GM18951 (cell line): Measurements from ENCODE around the gene OR2T27.
"Not testable (repeated sequence)": the region's sequence is repeated elsewhere in the genome, so short reads cannot be mapped to it uniquely, and the experiment has no call there.

Experiments used
- POLR2A ChIP-seq: IDR thresholded peaks from 4 replicates; pipeline ENCODE4 v1.6.1; 2011; ENCODE audit warnings: mild to moderate bottlenecking; ENCODE audit not compliant: insufficient read length, insufficient read depth; ENCODE audit errors: extremely low read depth
- in situ Hi-C: fragments of 300-500 bp; cut with MboI; formaldehyde crosslinking; loops from one replicate; pipeline ENCODE4 v1.12.0; 2022; ENCODE audit warnings: low sequenced_read_pairs, mixed read lengths, inconsistent platforms; ENCODE audit not compliant: unreplicated experiment

The OR2T27 gene, protein sequence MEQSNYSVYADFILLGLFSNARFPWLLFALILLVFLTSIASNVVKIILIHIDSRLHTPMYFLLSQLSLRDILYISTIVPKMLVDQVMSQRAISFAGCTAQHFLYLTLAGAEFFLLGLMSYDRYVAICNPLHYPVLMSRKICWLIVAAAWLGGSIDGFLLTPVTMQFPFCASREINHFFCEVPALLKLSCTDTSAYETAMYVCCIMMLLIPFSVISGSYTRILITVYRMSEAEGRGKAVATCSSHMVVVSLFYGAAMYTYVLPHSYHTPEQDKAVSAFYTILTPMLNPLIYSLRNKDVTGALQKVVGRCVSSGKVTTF

GRCh38 chr1:248655354-248655753 lies at the start of gene OR2T27:
OR2T27 (minus strand) TSS chr1:248655528; CDS start chr1:248650884, 4,644 bp downstream.
- in situ Hi-C loops: not testable (repeated sequence)

GRCh38 chr1:248704606-248705005 lies 49.3 kb upstream of the OR2T27 start:
- no peak for TF ChIP-seq POLR2A
- in situ Hi-C loops: no loop called here

DNA sequence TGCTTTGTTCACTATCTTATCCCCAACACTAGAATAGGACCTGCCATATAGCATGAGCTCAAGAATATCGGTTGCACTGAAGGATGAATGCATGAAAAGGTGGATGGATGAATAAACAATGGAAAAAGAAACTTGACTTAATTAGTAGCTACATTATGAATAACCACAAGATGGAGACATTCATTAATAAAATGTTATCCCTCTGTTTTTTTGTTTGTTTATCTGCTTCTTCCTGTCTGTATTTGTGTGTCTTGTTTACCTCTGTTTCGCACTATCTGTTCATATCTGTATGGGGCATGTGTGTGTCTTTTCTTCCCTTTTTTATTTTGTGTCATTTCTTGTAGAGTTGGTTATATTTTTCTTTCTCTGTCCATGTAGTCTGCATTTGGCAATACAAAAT lies 48.3 kb upstream of the OR2T27 start:
- no peak for TF ChIP-seq POLR2A
- in situ Hi-C loops: no loop called here

DNA sequence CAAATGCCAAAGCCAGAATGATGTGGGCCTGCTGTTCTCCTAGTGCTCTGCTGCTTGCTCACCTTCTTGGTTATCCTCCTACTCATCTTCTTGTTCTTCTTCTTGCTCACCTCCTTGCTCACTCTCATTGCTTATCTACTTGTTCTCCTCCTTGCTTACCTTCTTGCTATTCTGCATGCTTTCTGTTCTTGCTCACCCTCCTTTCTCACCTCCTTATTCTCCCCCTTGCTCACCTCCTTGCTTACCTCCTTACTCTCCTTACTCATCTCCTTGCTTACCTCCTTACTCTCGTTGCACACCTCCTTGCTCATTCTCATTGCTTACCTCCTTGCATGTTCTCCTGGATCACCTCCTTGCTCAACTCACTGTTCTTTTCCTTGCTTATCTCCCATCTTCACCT lies 47.4 kb upstream of the OR2T27 start, which contains the start of gene OR14I1:
TSS of gene OR14I1 (minus strand) at position 53 of the 400 bp plus-strand sequence.
- TF ChIP-seq POLR2A: no peak
- in situ Hi-C loops: no loop called here

GRCh38 chr1:248699099-248699498 lies 43.8 kb upstream of the OR2T27 start:
- in situ Hi-C loops: no loop called here
- TF ChIP-seq POLR2A: no peak

DNA sequence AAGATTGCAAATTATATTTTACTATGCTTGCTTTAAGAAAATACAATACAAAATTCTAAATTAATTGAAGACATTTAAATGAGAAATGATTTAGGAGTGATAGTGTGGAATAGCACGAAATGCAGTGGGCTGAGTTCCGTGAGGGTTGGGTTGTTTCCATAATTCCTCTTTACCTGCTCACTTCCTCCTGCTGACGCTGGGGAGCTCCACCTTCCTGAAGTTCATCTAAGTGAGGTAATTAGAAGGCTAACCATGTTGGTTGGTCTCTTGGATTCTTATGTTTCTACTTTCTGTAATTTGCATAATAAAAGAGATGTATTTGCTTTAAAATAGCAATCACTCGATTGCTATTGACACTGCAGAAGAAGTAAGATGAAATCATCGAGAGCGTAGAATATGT lies 42.6 kb upstream of the OR2T27 start:
- no peak for TF ChIP-seq POLR2A
- in situ Hi-C loops: no loop called here

DNA sequence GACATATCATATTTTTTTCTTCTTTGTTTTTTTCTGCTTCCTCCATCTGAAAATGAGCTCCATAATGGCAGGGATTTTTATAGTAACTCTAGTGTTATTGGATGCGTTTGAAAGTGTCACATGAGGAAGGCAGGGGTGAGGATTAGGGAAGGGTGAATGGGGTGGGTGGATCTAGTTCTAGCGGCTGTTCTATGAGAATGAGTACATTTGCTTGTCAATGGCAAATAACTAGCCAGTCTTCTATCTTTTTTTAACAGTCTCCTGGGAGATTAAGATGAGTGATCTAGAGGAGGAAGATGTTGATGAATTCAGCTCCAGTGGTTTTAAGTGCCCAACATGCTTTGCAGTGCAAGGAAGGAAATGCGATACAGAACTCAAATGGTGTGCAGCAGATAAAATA lies 41.4 kb upstream of the OR2T27 start:
- TF ChIP-seq POLR2A: no peak
- in situ Hi-C loops: no loop called here

DNA sequence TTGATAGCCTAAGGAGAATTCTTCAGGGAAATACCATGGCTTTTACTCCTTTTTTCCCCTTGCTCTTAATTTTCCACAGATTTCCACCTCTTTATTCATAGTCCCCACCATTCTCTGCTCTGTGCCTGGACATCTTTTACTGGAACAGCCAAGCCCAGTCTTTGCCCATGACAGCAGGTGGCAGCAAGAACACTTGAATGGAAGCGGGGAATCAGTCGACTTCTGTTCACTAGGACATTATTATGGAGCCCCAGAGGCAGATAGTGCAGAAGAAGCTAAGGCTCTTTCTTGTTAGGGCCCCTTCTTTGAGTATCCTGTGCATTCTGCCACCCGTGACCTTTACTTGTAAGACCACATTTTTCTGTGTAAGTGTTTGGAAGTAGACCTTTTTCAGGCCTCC lies 40.9 kb upstream of the OR2T27 start:
- in situ Hi-C loops: no loop called here

DNA sequence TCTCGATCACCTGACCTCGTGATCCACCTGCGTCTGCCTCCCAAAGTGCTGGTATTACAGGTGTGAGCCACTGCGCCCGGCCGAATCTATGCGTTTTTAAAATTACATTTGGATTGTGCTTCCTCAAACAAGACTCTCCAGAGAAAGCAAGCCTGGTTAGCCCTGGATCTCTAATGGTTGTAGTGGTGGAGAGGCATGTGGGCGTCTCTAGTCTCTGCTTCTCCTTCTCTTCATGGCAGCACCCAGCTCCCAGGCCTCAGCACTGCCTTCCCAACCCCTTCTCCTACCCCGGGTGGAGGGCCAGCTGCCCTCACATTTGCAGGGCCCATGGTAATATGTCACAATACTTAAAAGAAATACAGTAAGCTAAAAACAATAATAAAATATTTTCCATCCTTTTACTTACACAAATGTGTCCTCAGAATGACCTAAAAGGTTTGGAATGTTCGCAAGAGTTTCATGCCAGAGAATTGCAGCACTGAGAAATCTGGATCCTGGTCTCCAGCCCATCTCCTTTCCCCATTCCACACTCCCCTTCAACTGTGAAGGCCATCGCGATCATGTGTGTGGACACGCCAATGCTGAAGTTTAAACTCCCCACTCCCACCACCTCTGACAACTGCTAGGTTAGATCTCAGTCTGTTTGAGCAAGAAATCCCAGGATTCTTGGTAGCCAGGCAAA lies 40.3 kb upstream of the OR2T27 start:
- TF ChIP-seq POLR2A: no peak
- in situ Hi-C loops: no loop called here

More for the DNA sequence above, 40.9 kb upstream of the OR2T27 start:
- TF ChIP-seq POLR2A: no peak

DNA sequence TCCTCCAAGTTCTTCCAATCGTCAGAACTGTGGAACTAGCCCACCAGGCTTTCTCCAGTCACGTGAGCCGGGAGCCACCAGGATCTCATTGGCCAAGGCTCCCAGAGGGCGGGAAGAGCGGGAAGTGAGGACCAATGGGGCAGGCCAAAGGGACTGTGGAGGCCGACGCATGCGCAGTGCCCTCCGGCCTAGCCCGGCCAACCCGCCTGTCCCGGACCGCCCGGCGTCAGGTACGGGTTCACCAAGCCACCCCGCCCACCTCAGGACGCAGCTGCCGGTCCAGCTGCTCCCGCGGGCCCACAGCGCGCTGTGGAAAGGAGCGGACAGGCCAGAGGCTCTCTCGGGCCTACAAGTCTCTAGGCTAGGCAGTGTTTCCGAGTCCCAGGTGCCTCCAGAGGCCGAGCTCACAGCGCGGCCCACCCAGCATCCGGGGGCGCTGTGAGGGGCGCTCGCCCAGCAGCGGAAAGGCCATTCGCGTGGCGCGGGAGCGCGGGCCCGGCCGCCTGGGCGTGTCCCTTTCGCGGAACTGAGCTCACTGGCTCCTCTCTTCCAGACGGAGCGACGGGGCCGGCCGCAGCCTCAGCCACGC lies 36.3 kb upstream of the OR2T27 start:
- in situ Hi-C loops: no loop called here

DNA sequence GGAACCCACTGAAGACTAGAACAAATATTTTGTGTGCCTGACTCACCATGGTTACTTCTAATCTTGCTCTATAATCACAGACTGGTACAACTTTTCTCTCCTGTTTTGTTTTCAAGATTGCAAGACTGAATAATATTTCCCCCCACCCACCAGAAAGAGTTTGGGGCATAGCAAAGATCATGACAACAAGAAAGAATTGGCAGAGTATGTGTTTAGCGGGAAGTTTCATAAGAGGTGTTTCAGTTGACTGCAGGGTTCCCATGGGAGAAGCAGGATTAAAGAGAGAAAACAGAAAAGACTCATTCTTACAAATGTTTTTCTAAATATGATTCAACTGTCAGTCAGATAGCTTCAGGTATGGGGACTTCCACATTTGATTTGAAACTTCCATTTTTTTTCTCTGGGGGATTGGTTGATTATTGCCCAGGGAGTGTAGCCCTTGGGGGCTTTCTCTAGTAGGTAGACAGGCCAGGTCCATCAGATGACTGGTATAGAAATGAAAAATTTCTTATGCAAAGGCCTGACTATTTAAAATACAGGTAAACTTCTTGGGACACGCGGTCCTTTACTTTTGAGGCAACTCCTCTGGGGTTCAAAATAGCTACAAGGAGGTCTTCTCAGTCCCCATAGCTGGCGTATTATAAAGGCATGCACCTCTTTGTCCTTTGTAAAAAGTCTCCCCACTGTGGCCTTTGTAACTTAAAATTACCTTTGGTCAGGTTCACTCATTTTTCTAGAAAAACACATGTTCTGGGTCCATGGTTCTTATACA lies 33.4 kb upstream of the OR2T27 start:
- no peak for TF ChIP-seq POLR2A
- in situ Hi-C loops: no loop called here

More for the DNA sequence above, 36.3 kb upstream of the OR2T27 start:
- no peak for TF ChIP-seq POLR2A

DNA sequence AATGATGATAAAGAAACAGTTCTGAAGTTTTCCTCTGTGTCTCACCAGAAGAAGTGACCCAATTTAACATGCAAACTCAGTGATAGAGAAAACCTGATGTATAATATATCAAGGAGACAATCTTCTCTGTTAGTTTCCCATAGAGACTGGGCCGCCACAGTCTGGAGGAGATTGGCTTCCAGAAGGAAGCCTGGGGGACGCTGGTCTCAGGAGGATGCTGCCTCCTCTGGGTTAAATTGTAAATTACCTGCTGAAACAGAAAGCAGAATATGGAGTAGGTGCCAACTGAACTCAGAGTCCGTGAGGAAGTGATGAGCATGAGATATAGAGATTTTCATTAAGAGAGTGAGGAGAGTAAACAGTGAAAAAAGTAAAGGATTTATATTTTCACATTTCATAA lies 31.5 kb upstream of the OR2T27 start:
- TF ChIP-seq POLR2A: no peak
- in situ Hi-C loops: no loop called here

DNA sequence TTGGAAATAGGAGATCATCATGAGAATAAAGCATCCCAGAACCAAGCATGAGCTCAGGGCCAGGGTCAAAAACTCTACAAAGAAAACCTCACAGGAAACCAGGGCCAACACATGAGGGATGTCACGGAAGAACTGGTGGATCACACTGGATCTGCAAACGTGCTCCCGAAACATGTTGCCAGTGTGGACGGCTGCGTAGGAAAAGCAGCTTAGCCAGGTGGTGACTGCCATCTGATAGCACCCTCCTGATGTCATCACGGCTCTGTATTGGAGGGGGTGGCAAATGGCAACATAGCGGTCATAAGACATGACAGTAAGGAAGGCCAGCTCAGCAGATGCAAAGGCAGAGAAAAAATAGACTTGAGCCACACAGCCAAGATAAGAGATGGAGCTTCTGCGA lies 26.3 kb upstream of the OR2T27 start:
- in situ Hi-C loops: no loop called here
- TF ChIP-seq POLR2A: no peak
